Measurements from ENCODE around the gene ARL4D. TPM values are rescaled to one million over a fixed set of nuclear protein-coding genes. Genes with fewer than 3 reads are reported as not detected.

ARL4D gene
- total RNA-seq, 1 experiment from 2014 or later: 11.5 TPM

DNA sequence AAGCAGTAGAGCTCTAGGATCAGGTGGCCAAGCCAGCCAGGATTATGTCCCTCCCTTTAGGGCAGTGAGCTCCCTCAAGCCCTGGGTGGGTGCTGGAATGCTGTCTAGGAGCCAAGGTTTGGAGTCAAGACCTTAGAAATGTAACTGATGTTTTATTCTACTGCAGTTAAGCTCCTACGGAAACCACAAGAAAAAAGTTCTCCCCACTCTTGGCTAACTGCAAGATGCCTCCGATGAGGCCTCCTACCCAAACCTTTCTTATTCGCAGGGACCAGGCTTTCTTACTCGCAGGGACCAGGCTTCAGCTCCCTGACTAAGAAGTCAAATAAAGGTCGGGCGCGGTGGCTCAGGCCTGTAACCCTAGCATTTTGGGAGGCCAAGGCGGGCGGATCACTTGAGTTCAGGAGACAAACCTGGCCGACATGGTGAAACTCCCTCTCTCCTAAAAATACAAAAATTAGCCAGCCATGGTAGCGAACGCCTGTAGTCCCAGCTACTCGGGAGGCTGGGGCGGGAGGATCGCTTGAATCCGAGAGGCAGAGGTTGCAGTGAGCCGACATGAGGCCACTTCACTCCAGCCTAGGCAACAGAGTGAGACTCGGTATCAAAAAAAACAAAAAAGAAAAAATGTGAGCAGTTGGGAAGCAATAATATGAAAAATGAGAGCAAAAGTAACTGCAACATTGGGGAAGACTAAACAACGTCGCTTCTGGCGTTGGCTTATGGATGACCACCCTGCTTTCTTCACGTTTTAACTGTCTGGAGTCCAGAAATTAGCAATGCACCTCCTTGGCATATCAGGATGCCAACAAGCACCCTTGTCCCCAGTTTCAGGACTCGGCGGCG, 31.7 kb upstream of the ARL4D start:
- no peak for TF ChIP-seq JUND (IDR thresholded peaks at IDR 0.05)
- TF ChIP-seq YY1 (IDR thresholded peaks at IDR 0.05; ENCODE audit: extremely low read depth, insufficient replicate concordance, low read depth, low read length): no peak
- TF ChIP-seq FOSL1 (IDR thresholded peaks at IDR 0.05; ENCODE audit: low read depth): no peak
- no peak for TF ChIP-seq SIN3A (IDR thresholded peaks at IDR 0.05; ENCODE audit: low read depth)
- TF ChIP-seq ZNF274 (IDR thresholded peaks at IDR 0.05; ENCODE audit: low read depth, low read length): no peak
- no peak for TF ChIP-seq SRF (IDR thresholded peaks at IDR 0.05; ENCODE audit: low read depth)
- no peak for TF ChIP-seq POLR2A (IDR thresholded peaks at IDR 0.05; ENCODE audit: borderline replicate concordance, extremely low read depth, insufficient read depth, insufficient read length)
- TF ChIP-seq MAX (IDR thresholded peaks at IDR 0.05): no peak
- no peak for TF ChIP-seq EZH2 (IDR thresholded peaks at IDR 0.05)
- TF ChIP-seq CEBPB (IDR thresholded peaks at IDR 0.05; ENCODE audit: low read depth): no peak
- TF ChIP-seq CBX3 (IDR thresholded peaks at IDR 0.05; ENCODE audit: low read depth): no peak
- no peak for TF ChIP-seq REST (IDR thresholded peaks at IDR 0.05; ENCODE audit: low read depth)
- no peak for TF ChIP-seq EGR1 (IDR thresholded peaks at IDR 0.05; ENCODE audit: low read depth)
- no peak for TF ChIP-seq POLR2AphosphoS5 (IDR thresholded peaks at IDR 0.05; ENCODE audit: low read depth, low read length)
- TF ChIP-seq EZH2phosphoT487 (IDR thresholded peaks at IDR 0.05; ENCODE audit: borderline replicate concordance): no peak
- TF ChIP-seq TCF7L2 (IDR thresholded peaks at IDR 0.05; ENCODE audit: borderline replicate concordance, extremely low read depth, insufficient read depth, insufficient read length): no peak
- TF ChIP-seq SP1 (IDR thresholded peaks at IDR 0.05; ENCODE audit: low read depth): no peak
- no peak for TF ChIP-seq ELF1 (IDR thresholded peaks at IDR 0.05; ENCODE audit: borderline replicate concordance, low read depth)
- TF ChIP-seq ATF3 (IDR thresholded peaks at IDR 0.05): no peak
- H2AFZ ChIP-seq (ENCODE audit: low read depth, low read length, poor library complexity, severe bottlenecking): no peak overlapping the region
- POLR2A ChIA-PET: interaction anchor here (0.9 to 4.4 kb wide), 29 partner anchors 9 to 343 kb away, joined by 3 to 152 read pairs (median 7); partner anchors contain the start of genes ARL4D, DHX8, ETV4 and NBR1
- H3K27me3 ChIP-seq (ENCODE audit: insufficient read depth, low read length): no peaks in the 10 kb centered on the region
- peak overlapping the region in 1 of 2 experiments; percentile 2; a peak in 1 of 4 replicates for H3K4me3 ChIP-seq (replicated peaks in 1 of 2; ENCODE audit: low read depth in 1 of 2, low read length in 2 of 2)
- CTCF ChIA-PET: interaction anchor here (1.6 to 2.4 kb wide), 2 partner anchors 21 to 117 kb away, joined by 9 to 21 read pairs; partner anchors contain the start of gene DHX8
- TSS peak; percentile 99 for BruUV-seq (replicated peaks)
- peak overlapping the region; percentile 81 for H3K9ac ChIP-seq (ENCODE audit: low read length)
- H3K27ac ChIP-seq (ENCODE audit: low read depth, low read length): peak overlapping the region; percentile 95
- no peaks in the 10 kb centered on the region for H3K9me2 ChIP-seq (ENCODE audit: insufficient read depth)
- H3K4me1 ChIP-seq (ENCODE audit: control insufficient read depth in 1 of 2, insufficient read depth in 2 of 2, low read length in 2 of 2): peaks cover 20 to 37% of the 10 kb centered on the region in 2 experiments
- no peaks in the 10 kb centered on the region; a peak in 1 of 4 replicates for H3K9me3 ChIP-seq (ENCODE audit: control insufficient read depth in 1 of 2, insufficient read depth in 1 of 2, low read depth in 1 of 2, low read length in 2 of 2)
- H3K79me2 ChIP-seq (ENCODE audit: insufficient read depth, low read length): no peaks in the 10 kb centered on the region
- no peaks in the 10 kb centered on the region for H3K36me3 ChIP-seq (ENCODE audit: control insufficient read depth in 1 of 2, insufficient read depth in 2 of 2, low read length in 2 of 2)
- intact Hi-C loops (cut with micrococcal nuclease): no loop called here
- H3K4me2 ChIP-seq (ENCODE audit: low read length): peak overlapping the region; percentile 79
- ATAC-seq: no peak
- RAD21 ChIA-PET (ENCODE audit: low non-redundant PET in 1 of 2, low total read pairs in 2 of 2, uncharacterized antibody in 2 of 2, unreplicated experiment in 2 of 2): interaction anchor here in 1 of 2 experiments (1.0 kb wide), 1 partner anchor 21 kb away, joined by 5 read pairs; no protein-coding TSS in a partner anchor
- no peaks in the 10 kb centered on the region for H4K20me1 ChIP-seq (ENCODE audit: insufficient read depth)
- DNase-seq (ENCODE audit: low read depth, low spot score): no peak

Data from HCT116 (cell line).